ENCODE data around the gene MICAL3. TPM values are rescaled to one million over a fixed set of nuclear protein-coding genes. Genes with fewer than 3 reads are reported as not detected.

The MICAL3 gene
- total RNA-seq, 4 donors from 2014 or later = 84.2 to 290 (median 151) TPM

GRCh38 chr22:17741866-17742526 lies 282.4 kb downstream of the MICAL3 start:
- H3K27me3 ChIP-seq = no peaks in the 10 kb centered on the region
- intact Hi-C loops (cut with DNase I; ENCODE audit: low total_unique reads) = no loop called here
- H3K4me1 ChIP-seq = peaks cover 0 to 3% (median 0%) of the 10 kb centered on the region in 4 donors
- DNase-seq = no peak
- TF ChIP-seq EP300 (IDR thresholded peaks at IDR 0.05; ENCODE audit: low read depth) (no peak), CTCF (IDR thresholded peaks at IDR 0.05) (no peak), POLR2AphosphoS5 (IDR thresholded peaks at IDR 0.05) (no peak), POLR2A (IDR thresholded peaks at IDR 0.05) (no peak)
- no peaks in the 10 kb centered on the region for H3K9me3 ChIP-seq
- no peaks in the 10 kb centered on the region for H3K36me3 ChIP-seq
- 71 to 81% methylated on average over 6 to 18 of the region's 18 CpGs for WGBS, 2 donors (ENCODE audit: low coverage in 1 of 2)
- H3K27ac ChIP-seq = no peak overlapping the region
- in situ Hi-C loops (cut with MboI; ENCODE audit: low pct_ligation_motif_present in 1 of 4, low pct_unique_long_range_greater_than_20kb in 1 of 4, low sequenced_read_pairs in 3 of 4) = no loop called here
- no peak overlapping the region for H3K4me3 ChIP-seq

- H3K9me3 ChIP-seq = no peaks in the 10 kb centered on the region
- no peak overlapping the region for H3K27ac ChIP-seq
- H3K36me3 ChIP-seq = no peaks in the 10 kb centered on the region
- peaks cover 0 to 3% (median 0%) of the 10 kb centered on the region in 4 donors for H3K4me1 ChIP-seq
- in situ Hi-C loops (cut with MboI; ENCODE audit: low pct_ligation_motif_present in 1 of 4, low pct_unique_long_range_greater_than_20kb in 1 of 4, low sequenced_read_pairs in 3 of 4) (no loop called here), intact Hi-C loops (cut with DNase I; ENCODE audit: low total_unique reads) (no loop called here)
- no peaks in the 10 kb centered on the region for H3K27me3 ChIP-seq
- H3K4me3 ChIP-seq = no peak overlapping the region
- DNase-seq = no peak
- TF ChIP-seq POLR2AphosphoS5 (IDR thresholded peaks at IDR 0.05) = no peak
- no peak for TF ChIP-seq EP300 (IDR thresholded peaks at IDR 0.05; ENCODE audit: low read depth)
- TF ChIP-seq POLR2A (IDR thresholded peaks at IDR 0.05) = no peak
- no peak for TF ChIP-seq CTCF (IDR thresholded peaks at IDR 0.05)
- WGBS, 2 donors (ENCODE audit: low coverage in 1 of 2) = 96% methylated on average over 23 of the region's 36 CpGs; no CpG with 5 or more reads in 1 of the 2 donors
Measured at GRCh38 chr22:17739196-17739975, 285.0 kb downstream of the MICAL3 start.

DNA sequence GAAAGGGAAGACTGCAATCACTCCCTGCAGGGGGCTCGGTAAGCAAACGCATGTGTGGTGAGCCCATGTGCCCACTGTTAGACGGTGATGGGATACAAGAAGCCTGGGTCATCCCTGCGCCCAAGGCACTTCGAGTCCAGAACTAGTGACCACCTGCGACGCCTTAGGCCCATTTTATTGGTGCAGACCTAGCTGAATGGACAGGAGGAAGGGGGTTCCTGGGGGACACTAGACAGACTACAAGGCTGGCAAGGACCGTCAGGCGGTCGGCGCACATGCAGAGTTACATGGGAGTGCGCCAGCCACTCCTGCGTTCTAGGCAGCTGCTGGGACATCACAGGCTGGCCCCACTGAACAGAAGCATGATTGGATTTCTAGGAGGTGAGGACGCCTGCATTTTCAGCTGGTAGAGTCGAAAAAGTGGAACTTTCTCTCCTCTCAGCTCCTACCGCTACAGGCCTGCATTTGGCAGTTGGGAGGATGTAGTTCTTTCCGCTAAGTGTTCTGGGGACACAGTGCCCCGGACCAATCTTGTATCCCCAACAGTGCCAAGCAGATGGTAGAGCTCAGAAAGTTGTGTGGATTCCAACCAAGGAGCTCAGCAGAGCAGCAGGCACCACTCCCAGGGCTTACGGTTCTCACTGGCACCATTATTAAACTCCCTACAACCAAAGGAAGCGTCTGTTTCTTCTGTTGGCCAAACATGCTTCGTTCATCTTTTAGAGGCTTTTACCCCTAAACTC lies 285.8 kb downstream of the MICAL3 start:
- in situ Hi-C loops (cut with MboI; ENCODE audit: low pct_ligation_motif_present in 1 of 4, low pct_unique_long_range_greater_than_20kb in 1 of 4, low sequenced_read_pairs in 3 of 4) = no loop called here
- Histone ChIP-seq H3K4me1 (peaks cover 0 to 3% (median 0%) of the 10 kb centered on the region in 4 donors), H3K4me3 (no peak overlapping the region), H3K9me3 (no peaks in the 10 kb centered on the region), H3K27ac (no peak overlapping the region), H3K27me3 (no peaks in the 10 kb centered on the region), H3K36me3 (no peaks in the 10 kb centered on the region)
- WGBS, 2 donors (ENCODE audit: low coverage in 1 of 2) = 96 to 100% methylated on average over 1 to 21 of the region's 21 CpGs
- TF ChIP-seq CTCF (IDR thresholded peaks at IDR 0.05) (no peak), POLR2A (IDR thresholded peaks at IDR 0.05) (no peak), EP300 (IDR thresholded peaks at IDR 0.05; ENCODE audit: low read depth) (no peak)
- DNase-seq = no peak
- intact Hi-C loops (cut with DNase I; ENCODE audit: low total_unique reads) = no loop called here

Small RNAs within 50 kb of the gene (small RNA-seq; reads per million reads assigned to genes)
- gene MIR3198-1 = 0 reads per million in 4 donors
- 0 reads per million in 4 donors for gene MIR648

Other genes starting within 250 kb of the MICAL3 start
- 100 to 1,000 TPM in 2 of 4 donors, 10 to 100 TPM in 2; 46.4 to 211 (median 93.4) TPM for gene PEX26, start 53.4 kb upstream of the MICAL3 start, total RNA-seq
- 1 to 10 TPM in 3 of 4 donors, not detected in 1; 1.4 to 3.0 (median 2.0) TPM for gene TUBA8, start 86.2 kb upstream of the MICAL3 start, total RNA-seq
- gene USP18, start 125.6 kb upstream of the MICAL3 start, total RNA-seq = 10 to 100 TPM in 1 of 4 donors, 1 to 10 TPM in 3; 4.2 to 15.3 (median 5.8) TPM